ENCODE results near the gene PLCB4. TPM values are rescaled to one million over a fixed set of nuclear protein-coding genes. Genes with fewer than 3 reads are reported as not detected.

Gene PLCB4
- polyA plus RNA-seq, 1 donor: 14.6 TPM

- no peaks in the 10 kb centered on the region for H3K4me1 ChIP-seq (ENCODE audit: control insufficient read depth, insufficient read depth, low read length)
- no peak overlapping the region for H3K27ac ChIP-seq (ENCODE audit: low read length)
- no peaks in the 10 kb centered on the region for H3K27me3 ChIP-seq (ENCODE audit: control insufficient read depth, insufficient read depth, low read length)
- no peak for DNase-seq
- 100% methylated on average over 4 of the region's 6 CpGs for WGBS (ENCODE audit: insufficient coverage, low lambda C conversion rate)
- no peak overlapping the region for H3K4me3 ChIP-seq (ENCODE audit: low read length)
- H3K9me3 ChIP-seq (ENCODE audit: control insufficient read depth, low read depth, low read length): no peaks in the 10 kb centered on the region
- H3K36me3 ChIP-seq (ENCODE audit: control insufficient read depth, insufficient read depth, low read length): no peaks in the 10 kb centered on the region
Measured at GRCh38 chr20:9121211-9121610, 52.3 kb downstream of the PLCB4 start.

GRCh38 chr20:9122571-9122970 lies 53.7 kb downstream of the PLCB4 start:
- Histone ChIP-seq H3K36me3 (ENCODE audit: control insufficient read depth, insufficient read depth, low read length) (no peaks in the 10 kb centered on the region), H3K4me1 (ENCODE audit: control insufficient read depth, insufficient read depth, low read length) (no peaks in the 10 kb centered on the region), H3K4me3 (ENCODE audit: low read length) (no peak overlapping the region), H3K9me3 (ENCODE audit: control insufficient read depth, low read depth, low read length) (no peaks in the 10 kb centered on the region), H3K27me3 (ENCODE audit: control insufficient read depth, insufficient read depth, low read length) (no peaks in the 10 kb centered on the region), H3K27ac (ENCODE audit: low read length) (no peak overlapping the region)
- WGBS (ENCODE audit: insufficient coverage, low lambda C conversion rate): no CpG with 5 or more reads among the region's 2 CpGs
- no peak for DNase-seq

- Histone ChIP-seq H3K9me3 (ENCODE audit: control insufficient read depth, low read depth, low read length) (no peaks in the 10 kb centered on the region), H3K27me3 (ENCODE audit: control insufficient read depth, insufficient read depth, low read length) (no peaks in the 10 kb centered on the region), H3K4me3 (ENCODE audit: low read length) (no peak overlapping the region), H3K4me1 (ENCODE audit: control insufficient read depth, insufficient read depth, low read length) (no peaks in the 10 kb centered on the region), H3K27ac (ENCODE audit: low read length) (no peak overlapping the region), H3K36me3 (ENCODE audit: control insufficient read depth, insufficient read depth, low read length) (no peaks in the 10 kb centered on the region)
- no peak for DNase-seq
Measured at GRCh38 chr20:9126527-9126926, 57.6 kb downstream of the PLCB4 start.

- no peak for DNase-seq
Measured at GRCh38 chr20:9128568-9128967, 59.7 kb downstream of the PLCB4 start.

GRCh38 chr20:9129756-9130155 lies 60.9 kb downstream of the PLCB4 start:
- Histone ChIP-seq H3K36me3 (ENCODE audit: control insufficient read depth, insufficient read depth, low read length) (no peaks in the 10 kb centered on the region), H3K4me1 (ENCODE audit: control insufficient read depth, insufficient read depth, low read length) (no peaks in the 10 kb centered on the region), H3K27me3 (ENCODE audit: control insufficient read depth, insufficient read depth, low read length) (no peaks in the 10 kb centered on the region), H3K4me3 (ENCODE audit: low read length) (no peak overlapping the region), H3K27ac (ENCODE audit: low read length) (no peak overlapping the region), H3K9me3 (ENCODE audit: control insufficient read depth, low read depth, low read length) (no peaks in the 10 kb centered on the region)
- WGBS (ENCODE audit: insufficient coverage, low lambda C conversion rate): 100% methylated on average over 1 of the region's 3 CpGs
- DNase-seq: no peak

More at GRCh38 chr20:9128568-9128967, 59.7 kb downstream of the PLCB4 start:
- WGBS (ENCODE audit: insufficient coverage, low lambda C conversion rate): no CpG with 5 or more reads among the region's 3 CpGs
- Histone ChIP-seq H3K4me1 (ENCODE audit: control insufficient read depth, insufficient read depth, low read length) (no peaks in the 10 kb centered on the region), H3K36me3 (ENCODE audit: control insufficient read depth, insufficient read depth, low read length) (no peaks in the 10 kb centered on the region), H3K27ac (ENCODE audit: low read length) (no peak overlapping the region), H3K27me3 (ENCODE audit: control insufficient read depth, insufficient read depth, low read length) (no peaks in the 10 kb centered on the region), H3K4me3 (ENCODE audit: low read length) (no peak overlapping the region), H3K9me3 (ENCODE audit: control insufficient read depth, low read depth, low read length) (no peaks in the 10 kb centered on the region)

- Histone ChIP-seq H3K9me3 (ENCODE audit: control insufficient read depth, low read depth, low read length) (no peaks in the 10 kb centered on the region), H3K36me3 (ENCODE audit: control insufficient read depth, insufficient read depth, low read length) (no peaks in the 10 kb centered on the region), H3K27ac (ENCODE audit: low read length) (no peak overlapping the region), H3K4me1 (ENCODE audit: control insufficient read depth, insufficient read depth, low read length) (no peaks in the 10 kb centered on the region), H3K4me3 (ENCODE audit: low read length) (no peak overlapping the region), H3K27me3 (ENCODE audit: control insufficient read depth, insufficient read depth, low read length) (no peaks in the 10 kb centered on the region)
- 0% methylated on average over 1 of the region's 1 CpG for WGBS (ENCODE audit: insufficient coverage, low lambda C conversion rate)
- DNase-seq: no peak
Measured at GRCh38 chr20:9130521-9130920, 61.6 kb downstream of the PLCB4 start.

- no peak for DNase-seq
- H3K27ac ChIP-seq (ENCODE audit: low read length): no peak overlapping the region
- H3K36me3 ChIP-seq (ENCODE audit: control insufficient read depth, insufficient read depth, low read length): no peaks in the 10 kb centered on the region
- no CpG with 5 or more reads among the region's 3 CpGs for WGBS (ENCODE audit: insufficient coverage, low lambda C conversion rate)
- no peaks in the 10 kb centered on the region for H3K4me1 ChIP-seq (ENCODE audit: control insufficient read depth, insufficient read depth, low read length)
- H3K27me3 ChIP-seq (ENCODE audit: control insufficient read depth, insufficient read depth, low read length): no peaks in the 10 kb centered on the region
- H3K4me3 ChIP-seq (ENCODE audit: low read length): no peak overlapping the region
- no peaks in the 10 kb centered on the region for H3K9me3 ChIP-seq (ENCODE audit: control insufficient read depth, low read depth, low read length)
Measured at GRCh38 chr20:9131841-9132240, 63.0 kb downstream of the PLCB4 start.

GRCh38 chr20:9134346-9134745 lies 65.5 kb downstream of the PLCB4 start:
- 80% methylated on average over 1 of the region's 2 CpGs for WGBS (ENCODE audit: insufficient coverage, low lambda C conversion rate)
- no peaks in the 10 kb centered on the region for H3K36me3 ChIP-seq (ENCODE audit: control insufficient read depth, insufficient read depth, low read length)
- H3K4me3 ChIP-seq (ENCODE audit: low read length): no peak overlapping the region
- H3K27me3 ChIP-seq (ENCODE audit: control insufficient read depth, insufficient read depth, low read length): no peaks in the 10 kb centered on the region
- H3K9me3 ChIP-seq (ENCODE audit: control insufficient read depth, low read depth, low read length): no peaks in the 10 kb centered on the region
- no peak overlapping the region for H3K27ac ChIP-seq (ENCODE audit: low read length)
- DNase-seq: no peak
- no peaks in the 10 kb centered on the region for H3K4me1 ChIP-seq (ENCODE audit: control insufficient read depth, insufficient read depth, low read length)

- no CpG with 5 or more reads among the region's 3 CpGs for WGBS (ENCODE audit: insufficient coverage, low lambda C conversion rate)
- DNase-seq: no peak
- H3K4me1 ChIP-seq (ENCODE audit: control insufficient read depth, insufficient read depth, low read length): no peaks in the 10 kb centered on the region
- H3K9me3 ChIP-seq (ENCODE audit: control insufficient read depth, low read depth, low read length): no peaks in the 10 kb centered on the region
- H3K27ac ChIP-seq (ENCODE audit: low read length): no peak overlapping the region
- H3K4me3 ChIP-seq (ENCODE audit: low read length): no peak overlapping the region
- H3K27me3 ChIP-seq (ENCODE audit: control insufficient read depth, insufficient read depth, low read length): no peaks in the 10 kb centered on the region
- H3K36me3 ChIP-seq (ENCODE audit: control insufficient read depth, insufficient read depth, low read length): no peaks in the 10 kb centered on the region
Measured at GRCh38 chr20:9136114-9136513, 67.2 kb downstream of the PLCB4 start.

GRCh38 chr20:9137001-9137400 lies 68.1 kb downstream of the PLCB4 start:
- H3K36me3 ChIP-seq (ENCODE audit: control insufficient read depth, insufficient read depth, low read length): no peaks in the 10 kb centered on the region
- H3K27ac ChIP-seq (ENCODE audit: low read length): no peak overlapping the region
- no CpG with 5 or more reads among the region's 7 CpGs for WGBS (ENCODE audit: insufficient coverage, low lambda C conversion rate)
- H3K27me3 ChIP-seq (ENCODE audit: control insufficient read depth, insufficient read depth, low read length): no peaks in the 10 kb centered on the region
- H3K4me1 ChIP-seq (ENCODE audit: control insufficient read depth, insufficient read depth, low read length): no peaks in the 10 kb centered on the region
- H3K9me3 ChIP-seq (ENCODE audit: control insufficient read depth, low read depth, low read length): no peaks in the 10 kb centered on the region
- no peak for DNase-seq
- no peak overlapping the region for H3K4me3 ChIP-seq (ENCODE audit: low read length)

- Histone ChIP-seq H3K9me3 (ENCODE audit: control insufficient read depth, low read depth, low read length) (no peaks in the 10 kb centered on the region), H3K36me3 (ENCODE audit: control insufficient read depth, insufficient read depth, low read length) (no peaks in the 10 kb centered on the region), H3K4me3 (ENCODE audit: low read length) (no peak overlapping the region), H3K27ac (ENCODE audit: low read length) (no peak overlapping the region), H3K27me3 (ENCODE audit: control insufficient read depth, insufficient read depth, low read length) (no peaks in the 10 kb centered on the region), H3K4me1 (ENCODE audit: control insufficient read depth, insufficient read depth, low read length) (no peaks in the 10 kb centered on the region)
- DNase-seq: no peak
- WGBS (ENCODE audit: insufficient coverage, low lambda C conversion rate): 93% methylated on average over 2 of the region's 3 CpGs
Measured at GRCh38 chr20:9139106-9139833, 70.4 kb downstream of the PLCB4 start.

Data from large intestine (tissue), 3 donors.